SK-N-SH treated with all-trans-retinoic acid at 6 μM for 48 hours (cell line): ENCODE measurements around the gene HPS5.

Experiments used
- ATAC-seq: fragments of 200-7000 bp; cut with Tn5 transposase; 3 replicates; pipeline ENCODE4 v1.9.1; 2020; ENCODE audit warnings: mild to moderate bottlenecking, moderate library complexity
- ARNTL ChIP-seq: fragments of 450-650 bp; formaldehyde crosslinking; IDR thresholded peaks from 2 replicates; pipeline ENCODE4 v1.5.0; 2020; ENCODE audit warnings: low read depth, mild to moderate bottlenecking, moderate library complexity, borderline replicate concordance
- BACH2 ChIP-seq: fragments of 250-450 bp; sonication (Bioruptor Pico); IDR thresholded peaks from 2 replicates; pipeline ENCODE4 v1.9.0; 2021; ENCODE audit warnings: mild to moderate bottlenecking, borderline replicate concordance
- CREB5 ChIP-seq: fragments of 250-450 bp; sonication (Bioruptor Pico); IDR thresholded peaks from 2 replicates; pipeline ENCODE4 v1.5.1; 2020; ENCODE audit warnings: low read depth, mild to moderate bottlenecking, moderate library complexity
- CSRNP3 ChIP-seq: fragments of 250-450 bp; sonication (Bioruptor Pico); IDR thresholded peaks from 2 replicates; pipeline ENCODE4 v1.5.1; 2021; ENCODE audit warnings: mild to moderate bottlenecking, moderate library complexity
- GLIS3 ChIP-seq: fragments of 250-450 bp; sonication (Bioruptor Pico); IDR thresholded peaks from 2 replicates; pipeline ENCODE4 v1.5.0; 2020; ENCODE audit warnings: mild to moderate bottlenecking, moderate library complexity
- ISL1 ChIP-seq: fragments of 250-450 bp; sonication (Bioruptor Pico); IDR thresholded peaks from 2 replicates; pipeline ENCODE4 v2.1.2; 2022; ENCODE audit warnings: mild to moderate bottlenecking, moderate library complexity
- OSR1 ChIP-seq: fragments of 250-450 bp; sonication (Bioruptor Pico); IDR thresholded peaks from 2 replicates; pipeline ENCODE4 v1.8.0; 2022; ENCODE audit warnings: moderate library complexity, mild to moderate bottlenecking, inconsistent platforms
- POU6F1 ChIP-seq: fragments of 250-450 bp; sonication (Bioruptor Pico); IDR thresholded peaks from 2 replicates; pipeline ENCODE4 v1.8.0; 2021; ENCODE audit warnings: low read depth, mild to moderate bottlenecking, moderate library complexity, borderline replicate concordance
- PPARA ChIP-seq: fragments of 250-450 bp; sonication (Bioruptor Pico); IDR thresholded peaks from 2 replicates; pipeline ENCODE4 v1.5.0; 2020; ENCODE audit warnings: mild to moderate bottlenecking, borderline replicate concordance
- RARB ChIP-seq: fragments of 250-450 bp; sonication (Bioruptor Pico); IDR thresholded peaks from 2 replicates; pipeline ENCODE4 v1.8.0; 2021; ENCODE audit warnings: mild to moderate bottlenecking, moderate library complexity
- SNAI2 ChIP-seq: fragments of 250-450 bp; sonication (Bioruptor Pico); IDR thresholded peaks from 2 replicates; pipeline ENCODE4 v1.5.0; 2020; ENCODE audit warnings: mild to moderate bottlenecking, moderate library complexity
- TCF4 ChIP-seq: fragments of 250-450 bp; sonication (Bioruptor Pico); IDR thresholded peaks from 2 replicates; pipeline ENCODE4 v1.8.0; 2021; ENCODE audit warnings: mild to moderate bottlenecking, moderate library complexity, borderline replicate concordance
- TOX ChIP-seq: fragments of 250-450 bp; sonication (Bioruptor Pico); IDR thresholded peaks from 2 replicates; pipeline ENCODE4 v1.8.0; 2021; ENCODE audit warnings: mild to moderate bottlenecking, moderate library complexity, borderline replicate concordance
- ZC3H10 ChIP-seq: fragments of 250-450 bp; sonication (Bioruptor Pico); IDR thresholded peaks from 2 replicates; pipeline ENCODE4 v1.5.1; 2021; ENCODE audit warnings: mild to moderate bottlenecking, moderate library complexity
- ZFP30 ChIP-seq: fragments of 450-650 bp; formaldehyde crosslinking; IDR thresholded peaks from 2 replicates; pipeline ENCODE4 v1.5.0; 2022; ENCODE audit warnings: mild to moderate bottlenecking, moderate library complexity
- ZNF565 ChIP-seq: fragments of 450-650 bp; formaldehyde crosslinking; conservative IDR thresholded peaks from 2 replicates; pipeline ENCODE4 v1.5.0; 2020; ENCODE audit warnings: low read depth, mild to moderate bottlenecking, moderate library complexity
- ZNF70 ChIP-seq: fragments of 450-650 bp; formaldehyde crosslinking; IDR thresholded peaks from 2 replicates; pipeline ENCODE4 v1.5.0; 2020; ENCODE audit warnings: mild to moderate bottlenecking, moderate library complexity
- ZNF8 ChIP-seq: fragments of 450-650 bp; formaldehyde crosslinking; IDR thresholded peaks from 2 replicates; pipeline ENCODE4 v1.5.0; 2020; ENCODE audit warnings: mild to moderate bottlenecking, moderate library complexity
- TF ChIP-seq, protein P1 (sequence below): fragments of 250-450 bp; sonication (Bioruptor Pico); IDR thresholded peaks from 2 replicates; pipeline ENCODE4 v1.5.0; 2020; ENCODE audit warnings: mild to moderate bottlenecking, moderate library complexity
- TF ChIP-seq, protein P2 (sequence below): fragments of 250-450 bp; sonication (Bioruptor Pico); IDR thresholded peaks from 2 replicates; pipeline ENCODE4 v1.8.0; 2020; ENCODE audit warnings: mild to moderate bottlenecking, moderate library complexity, borderline replicate concordance

Gene HPS5

GRCh38 chr11:18352581-18352980 is 30.6 kb upstream of the HPS5 start:
- ATAC-seq = no peak
- TF ChIP-seq TCF4 (CRISPR knock-in tag) (no peak), CSRNP3 (CRISPR knock-in tag) (no peak), PPARA (no peak), TOX (no peak), ZNF565 (CRISPR knock-in tag) (no peak)
- TF ChIP-seq, all 23 proteins: peak for 0

DNA sequence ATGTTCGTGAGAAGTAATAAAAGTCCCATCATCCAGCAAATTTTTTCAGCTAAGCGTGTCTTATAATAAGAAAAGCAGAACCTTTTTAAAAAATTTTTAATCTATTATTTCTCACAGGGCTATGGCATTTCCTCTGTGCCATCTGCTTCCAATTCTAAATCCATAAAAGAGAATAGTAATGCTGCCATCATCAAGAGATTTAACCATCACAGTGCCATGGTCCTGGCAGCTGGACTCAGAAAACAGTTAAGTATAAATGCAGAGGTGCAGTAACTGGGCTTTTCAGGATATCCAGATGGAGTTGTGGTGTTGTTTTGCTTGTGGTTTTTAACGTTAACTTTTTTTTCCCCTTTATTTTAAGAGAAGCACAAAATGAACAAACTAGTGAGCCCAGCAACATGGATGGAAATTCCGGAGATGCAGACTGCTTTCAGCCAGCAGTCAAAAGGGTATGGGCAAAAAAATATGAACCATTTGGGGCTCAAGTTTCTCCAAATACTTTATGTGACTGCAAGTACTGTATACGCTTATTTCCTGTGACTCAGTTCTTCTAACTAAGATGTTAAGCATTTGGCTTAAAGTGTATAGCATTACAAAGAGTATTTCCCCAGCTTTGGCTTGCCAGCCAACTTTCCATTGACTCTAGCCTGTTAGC is 25.7 kb upstream of the HPS5 start:
- peak; percentile 93 for ATAC-seq
- TF ChIP-seq OSR1 (CRISPR knock-in tag) (no peak), ISL1 (CRISPR knock-in tag) (no peak), PPARA (no peak), CREB5 (CRISPR knock-in tag) (no peak), RARB (CRISPR knock-in tag) (no peak), ZFP30 (CRISPR knock-in tag) (no peak)

DNA sequence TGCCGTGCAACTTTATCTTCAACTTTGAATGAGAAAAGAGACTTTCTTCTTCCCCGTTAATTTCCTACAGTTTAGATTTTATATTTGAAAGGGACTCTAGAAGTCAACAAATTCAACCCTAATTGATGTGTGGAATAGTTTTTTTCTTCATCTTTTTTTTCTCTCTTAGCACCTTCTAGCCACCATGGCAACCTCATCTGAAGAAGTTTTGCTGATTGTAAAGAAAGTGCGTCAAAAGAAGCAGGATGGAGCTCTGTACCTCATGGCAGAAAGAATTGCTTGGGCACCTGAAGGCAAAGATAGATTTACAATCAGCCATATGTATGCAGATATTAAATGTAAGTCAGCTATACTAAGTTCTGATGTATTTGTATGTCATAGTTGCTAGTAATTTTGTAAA is 11.0 kb upstream of the HPS5 start:
- ATAC-seq = no peak
- TF ChIP-seq ZNF8 (CRISPR knock-in tag) (no peak), SNAI2 (CRISPR knock-in tag) (no peak), OSR1 (CRISPR knock-in tag) (no peak), GLIS3 (CRISPR knock-in tag) (no peak), ZNF565 (CRISPR knock-in tag) (no peak), ZFP30 (CRISPR knock-in tag) (no peak), RARB (CRISPR knock-in tag) (no peak), ARNTL (CRISPR knock-in tag) (no peak), BACH2 (CRISPR knock-in tag) (no peak), CREB5 (CRISPR knock-in tag) (no peak), ZC3H10 (CRISPR knock-in tag) (no peak), ZNF70 (CRISPR knock-in tag) (no peak), ISL1 (CRISPR knock-in tag) (no peak), TCF4 (CRISPR knock-in tag) (no peak), POU6F1 (CRISPR knock-in tag) (no peak)
- TF ChIP-seq, protein P1, sequence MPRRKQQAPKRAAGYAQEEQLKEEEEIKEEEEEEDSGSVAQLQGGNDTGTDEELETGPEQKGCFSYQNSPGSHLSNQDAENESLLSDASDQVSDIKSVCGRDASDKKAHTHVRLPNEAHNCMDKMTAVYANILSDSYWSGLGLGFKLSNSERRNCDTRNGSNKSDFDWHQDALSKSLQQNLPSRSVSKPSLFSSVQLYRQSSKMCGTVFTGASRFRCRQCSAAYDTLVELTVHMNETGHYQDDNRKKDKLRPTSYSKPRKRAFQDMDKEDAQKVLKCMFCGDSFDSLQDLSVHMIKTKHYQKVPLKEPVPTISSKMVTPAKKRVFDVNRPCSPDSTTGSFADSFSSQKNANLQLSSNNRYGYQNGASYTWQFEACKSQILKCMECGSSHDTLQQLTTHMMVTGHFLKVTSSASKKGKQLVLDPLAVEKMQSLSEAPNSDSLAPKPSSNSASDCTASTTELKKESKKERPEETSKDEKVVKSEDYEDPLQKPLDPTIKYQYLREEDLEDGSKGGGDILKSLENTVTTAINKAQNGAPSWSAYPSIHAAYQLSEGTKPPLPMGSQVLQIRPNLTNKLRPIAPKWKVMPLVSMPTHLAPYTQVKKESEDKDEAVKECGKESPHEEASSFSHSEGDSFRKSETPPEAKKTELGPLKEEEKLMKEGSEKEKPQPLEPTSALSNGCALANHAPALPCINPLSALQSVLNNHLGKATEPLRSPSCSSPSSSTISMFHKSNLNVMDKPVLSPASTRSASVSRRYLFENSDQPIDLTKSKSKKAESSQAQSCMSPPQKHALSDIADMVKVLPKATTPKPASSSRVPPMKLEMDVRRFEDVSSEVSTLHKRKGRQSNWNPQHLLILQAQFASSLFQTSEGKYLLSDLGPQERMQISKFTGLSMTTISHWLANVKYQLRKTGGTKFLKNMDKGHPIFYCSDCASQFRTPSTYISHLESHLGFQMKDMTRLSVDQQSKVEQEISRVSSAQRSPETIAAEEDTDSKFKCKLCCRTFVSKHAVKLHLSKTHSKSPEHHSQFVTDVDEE = no peak
- TF ChIP-seq, protein P2, sequence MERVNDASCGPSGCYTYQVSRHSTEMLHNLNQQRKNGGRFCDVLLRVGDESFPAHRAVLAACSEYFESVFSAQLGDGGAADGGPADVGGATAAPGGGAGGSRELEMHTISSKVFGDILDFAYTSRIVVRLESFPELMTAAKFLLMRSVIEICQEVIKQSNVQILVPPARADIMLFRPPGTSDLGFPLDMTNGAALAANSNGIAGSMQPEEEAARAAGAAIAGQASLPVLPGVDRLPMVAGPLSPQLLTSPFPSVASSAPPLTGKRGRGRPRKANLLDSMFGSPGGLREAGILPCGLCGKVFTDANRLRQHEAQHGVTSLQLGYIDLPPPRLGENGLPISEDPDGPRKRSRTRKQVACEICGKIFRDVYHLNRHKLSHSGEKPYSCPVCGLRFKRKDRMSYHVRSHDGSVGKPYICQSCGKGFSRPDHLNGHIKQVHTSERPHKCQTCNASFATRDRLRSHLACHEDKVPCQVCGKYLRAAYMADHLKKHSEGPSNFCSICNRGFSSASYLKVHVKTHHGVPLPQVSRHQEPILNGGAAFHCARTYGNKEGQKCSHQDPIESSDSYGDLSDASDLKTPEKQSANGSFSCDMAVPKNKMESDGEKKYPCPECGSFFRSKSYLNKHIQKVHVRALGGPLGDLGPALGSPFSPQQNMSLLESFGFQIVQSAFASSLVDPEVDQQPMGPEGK (CRISPR knock-in tag) = no peak
